ENCODE data around the gene FAM32A.
"Not testable (repeated sequence)": the region's sequence is repeated elsewhere in the genome, so short reads cannot be mapped to it uniquely, and the experiment has no call there.

The FAM32A gene

DNA sequence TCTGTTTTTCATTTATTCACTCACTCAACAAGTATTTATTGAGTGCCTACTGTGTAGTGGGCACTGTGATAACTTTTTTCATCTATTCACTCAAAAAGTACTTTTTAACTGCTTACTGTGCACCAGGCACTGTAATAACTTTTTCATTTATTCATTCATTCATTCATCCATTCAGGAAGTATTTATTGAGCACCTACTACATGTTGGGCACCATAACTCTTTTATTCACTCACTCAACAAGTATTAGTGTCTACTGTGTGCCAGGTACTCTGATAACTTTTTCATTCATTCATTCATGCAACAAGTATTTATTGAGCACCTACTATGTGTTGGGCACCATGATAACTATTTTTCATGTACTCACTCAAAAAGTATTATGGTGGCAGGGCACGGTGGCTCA, 18.8 kb upstream of the FAM32A start:
- no peak for DNase-seq

DNA sequence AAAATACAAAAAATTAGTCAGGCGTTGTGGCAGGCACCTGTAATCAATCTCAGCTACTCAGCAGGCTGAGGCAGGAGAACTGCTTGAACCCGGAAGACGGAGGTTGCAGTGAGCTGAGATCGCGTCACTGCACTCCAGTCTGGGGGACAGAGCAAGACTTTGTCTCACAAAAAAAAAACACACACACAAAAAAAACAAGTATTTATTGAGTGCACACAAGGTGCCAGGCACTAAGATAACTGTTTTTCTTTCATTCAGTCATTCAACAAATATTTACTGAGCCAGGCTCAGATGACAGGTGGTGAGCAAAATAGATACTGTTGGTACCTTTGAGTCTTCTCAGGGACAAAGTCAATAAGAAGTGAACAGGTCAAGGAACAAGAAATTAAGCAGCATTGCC, 18.2 kb upstream of the FAM32A start:
- no peak for DNase-seq

DNA sequence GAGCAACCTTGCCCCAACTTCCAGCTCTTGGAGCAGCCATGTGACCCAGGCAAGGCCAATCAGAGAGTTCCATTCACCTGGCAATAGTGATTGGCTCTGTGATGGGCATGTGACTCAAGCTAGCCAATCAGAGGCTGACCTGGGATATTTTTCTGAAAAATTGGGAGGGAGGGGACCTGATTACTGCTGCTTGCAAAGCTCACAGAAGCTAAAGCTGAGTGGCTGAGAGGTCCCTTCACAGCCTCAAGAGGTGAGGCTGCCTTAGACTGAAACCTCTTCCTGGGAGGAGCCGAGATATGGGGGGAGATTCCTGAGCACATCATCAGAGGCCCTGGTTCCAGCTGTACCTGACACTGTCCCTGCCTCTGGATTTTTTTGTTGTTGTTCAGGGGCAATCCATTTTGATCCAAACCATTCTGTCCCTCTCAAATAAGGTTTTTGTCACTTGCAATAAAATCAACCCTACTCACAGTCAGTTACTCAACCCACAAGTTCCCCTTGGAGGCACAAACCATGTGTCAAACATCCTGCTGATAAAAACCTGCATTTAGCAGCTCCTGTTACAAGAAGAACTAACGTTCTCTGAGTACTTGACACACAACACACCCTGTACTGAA, 16.6 kb upstream of the FAM32A start:
- no peak for DNase-seq

DNA sequence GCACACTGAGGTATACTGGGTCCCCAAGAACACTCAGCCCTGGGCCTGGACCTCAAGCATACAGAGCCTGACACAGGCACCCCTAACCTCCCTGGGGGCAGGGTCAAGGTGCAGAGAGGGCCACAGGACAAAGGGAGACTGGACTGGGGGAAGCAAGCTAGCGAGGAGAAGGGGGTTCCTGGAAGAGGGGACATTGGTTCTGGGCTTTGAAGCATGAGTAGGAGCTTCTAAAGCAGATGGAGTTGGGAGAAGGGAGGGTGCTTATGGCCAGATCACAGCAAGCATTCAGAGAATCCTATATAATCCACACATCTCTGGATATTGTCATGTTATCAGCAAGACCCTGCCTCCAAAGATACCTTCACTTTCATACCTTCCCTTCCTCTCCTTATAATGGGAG, 15.1 kb upstream of the FAM32A start:
- no peak for DNase-seq

DNA sequence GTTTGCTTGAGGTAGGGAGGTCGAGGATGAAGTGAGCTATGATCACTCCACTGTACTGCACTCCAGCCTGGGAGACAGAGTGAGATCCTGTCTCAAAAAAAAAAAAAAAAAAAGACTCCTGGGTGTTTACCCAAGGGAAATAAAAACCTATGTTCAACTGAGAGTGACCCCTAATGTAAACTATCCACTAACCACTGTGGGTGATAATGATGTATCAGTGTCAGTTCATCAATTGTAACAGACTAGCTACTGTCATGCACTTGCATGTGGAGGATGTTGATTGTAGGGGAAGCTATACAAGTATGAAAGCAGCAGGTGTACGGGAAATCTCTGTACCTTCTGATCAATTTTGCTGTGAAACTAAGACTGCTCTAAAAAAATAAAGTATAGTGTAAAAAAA, 9.3 kb upstream of the FAM32A start:
- DNase-seq = no peak

DNA sequence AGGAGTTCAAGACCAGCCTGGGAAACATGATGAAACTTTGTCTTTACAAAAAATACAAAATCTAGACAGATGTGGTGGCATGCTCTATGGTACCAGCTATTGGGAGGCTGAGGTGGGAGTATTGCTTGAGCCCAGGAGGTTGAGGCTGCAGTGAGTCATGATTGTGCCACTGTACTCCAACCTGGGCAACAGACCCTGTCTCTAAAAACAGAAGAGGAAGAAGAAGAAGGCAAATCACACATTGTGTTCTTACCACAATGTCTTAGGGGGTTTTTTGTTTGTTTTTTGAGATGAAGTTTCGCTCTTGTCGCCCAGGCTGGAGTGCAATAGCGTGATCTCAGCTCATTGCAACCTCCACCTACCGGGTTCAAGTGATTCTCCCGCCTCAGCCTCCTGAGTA, 6.3 kb upstream of the FAM32A start:
- not testable (repeated sequence) for DNase-seq

DNA sequence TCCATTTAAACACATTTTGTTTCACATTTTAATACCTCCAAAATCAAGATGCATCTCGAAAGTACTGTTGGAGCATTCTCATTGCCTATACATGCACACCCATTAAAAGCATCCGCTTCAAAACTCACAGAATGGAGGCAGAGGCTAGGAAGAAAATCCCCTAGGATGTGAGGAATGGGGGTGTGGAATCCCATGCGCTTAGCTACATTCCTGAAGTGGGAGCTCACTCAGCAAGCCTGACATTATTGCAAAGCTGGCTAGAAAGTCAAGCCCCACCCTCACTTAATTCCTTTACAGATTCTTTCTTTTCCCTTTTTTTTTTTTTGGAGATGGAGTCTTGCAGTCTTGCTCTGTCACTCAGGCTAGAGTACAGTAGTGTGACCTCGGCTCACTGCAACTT, 4.6 kb upstream of the FAM32A start:
- no peak for DNase-seq

DNA sequence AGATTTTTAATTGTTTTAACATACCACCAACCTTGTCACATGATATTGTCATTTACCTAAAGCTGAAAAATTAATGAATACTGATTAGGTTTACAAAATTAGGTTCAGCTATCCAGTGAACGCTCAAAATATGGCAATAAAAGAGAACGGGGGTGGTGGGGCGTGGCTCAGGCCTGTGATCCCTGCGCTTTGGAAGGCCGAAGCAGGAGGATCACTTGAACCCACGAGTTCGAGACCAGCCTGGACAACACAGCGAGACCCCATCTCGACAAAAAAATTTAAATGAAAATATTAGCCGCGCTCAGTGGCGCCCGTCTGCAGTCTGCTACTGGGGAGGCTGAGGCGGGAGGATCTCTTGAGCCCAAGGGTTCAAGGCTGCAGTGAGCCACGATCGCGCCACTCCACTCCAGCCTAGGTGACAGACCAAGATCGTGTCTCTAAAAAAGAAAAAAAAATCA, 516 bp upstream of the FAM32A start:
- DNase-seq = no peak

DNA sequence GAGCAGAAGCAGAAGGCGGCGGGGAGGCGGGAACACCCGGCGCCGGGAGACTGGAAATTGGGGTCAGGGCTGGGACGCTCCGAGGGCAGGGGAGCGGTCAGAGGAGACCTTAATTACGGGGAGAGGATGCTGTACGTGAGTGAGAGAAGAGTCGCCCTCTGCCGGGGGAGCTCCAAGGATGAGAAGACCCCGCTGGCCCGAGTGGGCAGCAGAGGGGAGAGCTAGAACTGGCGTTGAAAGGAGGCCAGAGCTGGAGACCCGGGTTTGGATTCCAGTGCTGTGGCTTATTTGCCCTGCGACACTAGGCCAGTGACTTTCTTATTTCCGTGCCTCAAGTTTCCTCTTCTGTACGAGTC, 536 bp downstream of the FAM32A start:
- peak; percentile 83 for DNase-seq

DNA sequence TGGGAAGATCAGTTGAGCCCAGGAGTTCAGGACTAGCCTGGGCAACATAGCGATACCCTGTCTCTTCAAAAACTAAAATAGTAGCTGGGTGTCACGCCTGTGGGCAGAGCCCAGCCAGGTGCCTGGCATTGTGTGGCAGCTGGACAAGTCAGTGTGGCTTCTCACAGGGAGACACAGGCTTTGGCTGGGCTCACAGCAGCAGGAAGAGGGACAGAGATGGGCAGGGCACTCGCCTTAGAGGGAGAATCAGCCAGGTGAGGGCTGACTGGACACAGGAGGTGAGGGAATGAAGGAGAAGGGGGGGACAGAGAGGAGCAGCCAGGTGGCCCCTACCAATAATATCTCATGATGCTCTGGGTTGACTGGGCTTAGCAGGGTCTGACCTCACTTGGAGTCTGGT, 3.3 kb downstream of the FAM32A start:
- no peak for DNase-seq

DNA sequence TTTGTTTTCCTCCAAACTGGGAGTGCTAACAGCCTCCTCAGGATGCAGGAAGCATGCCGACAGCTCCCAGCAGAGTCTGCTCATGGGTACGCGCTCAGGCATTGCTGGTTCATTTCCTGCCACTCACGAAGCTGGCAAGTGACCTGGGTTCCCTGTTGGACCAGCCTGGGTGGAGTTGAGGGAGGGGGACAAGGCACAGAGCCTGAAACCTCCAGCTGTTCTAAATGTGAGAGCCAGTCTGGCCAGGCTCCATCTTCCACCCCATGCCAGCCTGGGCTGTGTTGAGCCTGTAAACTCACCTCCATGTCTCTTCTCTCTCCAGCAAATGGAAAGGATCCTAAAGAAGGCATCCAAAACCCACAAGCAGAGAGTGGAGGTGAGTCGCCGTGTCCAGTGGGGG, 5.0 kb downstream of the FAM32A start:
- DNase-seq = no peak

DNA sequence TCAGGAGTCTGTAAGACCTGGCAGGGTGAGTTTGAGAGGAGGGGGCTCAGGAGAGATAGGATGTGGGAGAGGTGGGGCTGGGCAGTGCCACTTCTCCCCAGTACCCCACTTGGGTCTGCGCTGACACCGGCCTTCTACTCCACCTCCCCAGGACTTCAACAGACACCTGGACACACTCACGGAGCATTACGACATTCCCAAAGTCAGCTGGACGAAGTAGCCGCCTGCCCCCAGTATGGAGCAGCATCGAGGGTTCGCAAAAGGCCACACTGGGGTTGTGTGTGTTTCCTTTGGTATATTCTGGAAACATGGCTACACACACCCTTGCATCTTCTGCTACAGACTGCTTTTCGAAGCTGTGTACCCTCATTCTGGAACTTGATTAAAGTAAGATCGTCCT, 5.5 kb downstream of the FAM32A start:
- DNase-seq = no peak

DNA sequence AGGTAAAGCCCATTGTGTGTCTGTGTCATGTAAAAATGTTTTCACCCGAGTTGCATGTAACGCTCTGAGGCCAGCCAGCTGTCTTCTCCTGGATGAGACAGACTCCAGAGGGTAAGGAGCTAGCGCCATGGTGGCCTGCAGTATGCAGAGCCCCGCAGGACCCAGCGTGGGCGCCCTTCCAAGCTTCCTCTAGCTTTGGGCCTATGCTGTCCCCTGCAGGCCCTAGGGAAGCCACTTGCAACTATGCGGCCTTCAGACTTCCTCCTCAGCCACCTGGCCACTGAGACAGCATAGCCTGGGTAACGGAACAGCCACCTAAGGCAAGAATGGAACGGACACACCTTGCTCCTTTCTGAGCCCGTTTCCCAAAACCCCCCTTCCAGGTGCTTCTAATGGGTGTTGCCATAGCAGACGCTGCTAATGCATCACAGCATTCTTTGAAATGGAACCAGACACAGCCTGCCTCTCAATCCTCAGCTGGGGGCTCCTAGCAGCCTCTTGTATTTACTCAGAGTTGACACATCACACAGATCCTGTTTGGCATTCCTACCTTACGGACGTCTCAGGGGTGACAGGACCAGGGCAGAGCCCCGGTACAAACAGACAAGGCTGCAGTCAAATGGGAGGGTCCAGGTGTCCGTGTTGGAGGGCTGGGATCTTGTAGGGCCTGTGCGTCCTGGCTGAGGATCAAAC, 6.2 kb downstream of the FAM32A start:
- DNase-seq = no peak

DNA sequence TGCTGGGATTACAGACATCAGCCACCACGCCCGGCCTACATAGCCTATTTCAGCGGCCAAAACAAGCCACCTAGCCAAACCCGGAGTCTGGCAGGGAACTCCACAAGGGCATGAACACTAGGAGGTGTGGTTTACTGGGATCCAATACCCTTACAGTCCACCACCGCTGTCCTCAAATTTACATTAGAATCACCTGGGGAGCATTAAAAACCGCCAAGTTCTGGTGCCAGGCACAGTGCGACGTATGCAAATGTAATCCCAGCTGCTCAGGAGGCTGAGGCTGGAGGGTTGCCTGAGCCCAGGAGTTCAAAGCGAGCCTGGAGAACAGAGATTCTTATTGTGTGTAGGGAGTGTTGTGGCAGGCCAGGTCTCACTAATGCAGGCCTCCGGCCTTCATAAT, 8.3 kb downstream of the FAM32A start:
- DNase-seq = no peak

DNA sequence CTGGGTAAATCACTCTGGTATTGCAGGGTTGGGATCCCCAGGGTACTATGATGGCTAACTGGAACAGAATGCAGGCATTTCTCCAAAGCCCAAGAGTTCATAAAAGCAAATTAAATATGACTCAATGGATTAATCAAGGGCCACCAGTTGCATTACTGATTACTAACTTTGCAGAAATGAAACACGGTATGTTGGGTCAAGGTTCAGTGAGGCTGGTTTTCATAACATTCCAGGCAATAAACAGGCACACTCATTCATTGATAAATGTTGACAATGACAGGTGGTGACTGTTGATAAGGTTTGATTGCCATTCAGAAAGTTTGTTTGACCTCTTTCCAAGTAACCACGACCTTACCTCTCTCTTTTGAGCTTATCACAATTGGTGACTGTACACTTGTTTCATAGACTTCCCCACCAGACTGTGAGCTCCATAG, 12.0 kb downstream of the FAM32A start:
- no peak for DNase-seq

DNA sequence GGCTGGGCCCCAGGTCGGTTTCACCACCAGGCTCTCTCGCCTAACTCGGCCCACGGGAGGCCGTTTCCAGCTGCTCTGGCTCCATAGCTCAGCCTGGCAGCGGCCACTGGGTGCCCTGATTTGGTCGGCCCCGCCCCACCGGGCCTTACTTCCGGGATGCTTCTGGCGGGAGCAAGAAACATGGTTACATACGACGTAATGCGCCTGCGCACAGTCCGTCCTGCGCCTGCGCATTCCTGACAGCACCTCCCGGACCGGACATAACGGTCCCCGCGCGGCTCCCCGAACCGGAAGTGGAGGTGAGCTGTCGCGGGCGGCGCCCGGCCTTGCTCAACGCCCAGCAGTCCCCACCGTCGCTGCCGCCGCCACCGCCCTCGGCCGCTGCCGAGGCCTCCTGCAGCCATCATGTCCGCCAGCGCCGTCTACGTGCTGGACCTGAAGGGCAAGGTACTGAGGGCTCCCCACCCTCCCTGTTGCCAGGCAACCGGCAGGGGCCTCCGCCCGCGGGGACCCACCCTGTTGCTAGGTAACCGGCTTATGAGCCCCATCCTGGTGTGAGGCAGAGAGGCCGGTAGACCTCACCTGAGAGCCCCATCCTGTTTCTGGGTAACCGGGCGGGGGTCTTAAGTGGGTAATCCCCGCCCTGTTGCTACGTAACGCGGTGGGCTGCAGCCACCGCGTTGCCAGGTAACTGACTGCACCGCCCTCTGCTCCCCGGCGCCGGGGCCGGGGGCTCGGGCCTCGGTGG, 12.6 kb downstream of the FAM32A start, which contains the start of gene AP1M1:
TSS of gene AP1M1 (plus strand) at position 290 of the 748 bp plus-strand sequence. CDS start at position 406, 116 bp downstream.
- DNase-seq = peak; percentile 100

DNA sequence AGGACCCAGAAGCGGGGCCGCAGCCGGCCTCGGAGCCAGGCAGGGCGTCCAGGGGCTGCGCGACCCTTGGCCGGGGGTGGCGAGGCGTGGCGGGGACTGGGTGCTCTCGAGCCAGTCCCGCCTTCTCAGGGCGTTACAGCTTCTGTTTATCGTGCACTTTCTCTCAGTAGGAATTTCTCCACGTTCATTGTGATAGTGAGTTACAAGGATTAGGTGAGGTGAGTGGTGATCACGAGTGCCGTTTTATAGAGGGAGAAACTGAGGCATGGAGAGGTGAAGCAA, 13.1 kb downstream of the FAM32A start:
- no peak for DNase-seq

DNA sequence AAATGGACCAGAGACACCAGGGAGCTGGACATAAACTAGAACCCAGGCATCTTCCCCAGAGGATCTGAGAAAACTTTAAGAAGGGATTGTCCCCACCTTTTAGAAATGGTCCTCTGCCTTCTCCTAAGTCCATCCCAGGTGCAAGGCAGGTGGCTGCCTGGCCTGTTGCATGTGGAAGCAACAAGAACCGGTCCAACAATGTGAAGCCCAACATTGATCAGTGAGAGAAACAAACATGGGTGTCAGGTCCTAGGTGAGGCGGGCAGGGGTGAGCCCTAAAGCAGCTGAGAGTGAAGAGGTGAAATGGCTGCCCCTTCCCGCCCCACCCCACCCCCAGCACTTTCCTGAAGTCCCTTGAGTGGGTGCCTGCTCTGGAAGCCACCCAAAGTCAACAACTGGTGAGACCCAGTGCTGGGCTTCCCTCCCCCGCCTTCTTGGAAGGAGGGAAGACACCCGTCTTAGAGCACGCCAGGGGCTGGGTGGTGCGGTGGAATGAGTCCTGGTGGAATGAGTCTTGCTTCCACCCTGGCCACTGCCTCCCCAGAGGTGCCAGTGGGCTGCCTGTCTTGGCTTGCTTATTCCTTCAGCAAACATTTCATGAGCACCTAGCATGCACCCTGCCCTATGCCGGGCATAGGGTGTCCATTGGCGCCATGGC, 14.2 kb downstream of the FAM32A start:
- DNase-seq = peak; percentile 58

DNA sequence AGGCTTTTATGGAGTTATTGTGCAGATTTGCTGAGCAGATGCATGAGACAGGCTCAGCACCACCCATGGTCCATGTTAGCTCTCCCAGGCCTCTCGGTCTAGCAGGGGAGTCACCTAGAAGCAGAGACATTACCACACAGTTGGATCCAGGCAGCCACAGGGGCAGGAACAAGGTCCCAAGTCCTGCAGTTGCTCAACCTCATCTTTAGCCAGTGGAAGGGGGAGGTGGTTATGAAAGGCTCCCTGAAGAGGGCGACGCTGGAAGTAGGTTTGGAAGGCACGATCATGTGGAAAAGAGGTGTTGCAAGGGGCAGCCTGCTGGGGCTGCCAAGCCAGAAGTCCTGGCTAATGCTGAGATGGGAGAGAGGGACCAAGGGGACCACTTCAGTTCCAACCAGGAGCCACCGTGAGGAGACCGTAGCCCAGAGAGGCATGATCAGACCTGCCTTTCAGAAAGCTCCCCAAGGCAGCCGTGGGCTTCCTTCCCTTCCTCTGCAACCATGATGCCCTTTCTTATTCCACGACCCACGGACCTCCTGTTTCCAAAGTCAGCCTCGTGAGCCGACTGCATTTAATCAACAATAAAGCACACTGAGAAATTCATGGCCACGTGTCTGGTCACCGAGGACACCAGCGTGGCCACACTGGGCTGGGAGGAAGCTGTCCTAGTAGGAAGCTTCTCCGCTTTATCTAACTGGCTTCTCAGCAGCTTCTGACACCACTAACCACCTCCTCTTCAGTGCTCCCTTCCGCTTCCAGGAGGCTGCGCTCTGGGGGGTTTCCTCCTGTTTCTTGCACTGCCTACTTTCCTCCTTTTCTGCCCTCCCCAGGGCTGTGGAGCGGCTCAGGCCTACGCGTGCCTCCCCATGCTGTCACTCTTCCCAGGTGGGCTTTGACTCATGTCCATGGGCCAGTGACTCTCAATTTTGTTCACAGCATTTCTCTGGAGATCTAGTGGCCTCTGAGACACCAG, 15.1 kb downstream of the FAM32A start:
- peak; percentile 54 for DNase-seq

DNA sequence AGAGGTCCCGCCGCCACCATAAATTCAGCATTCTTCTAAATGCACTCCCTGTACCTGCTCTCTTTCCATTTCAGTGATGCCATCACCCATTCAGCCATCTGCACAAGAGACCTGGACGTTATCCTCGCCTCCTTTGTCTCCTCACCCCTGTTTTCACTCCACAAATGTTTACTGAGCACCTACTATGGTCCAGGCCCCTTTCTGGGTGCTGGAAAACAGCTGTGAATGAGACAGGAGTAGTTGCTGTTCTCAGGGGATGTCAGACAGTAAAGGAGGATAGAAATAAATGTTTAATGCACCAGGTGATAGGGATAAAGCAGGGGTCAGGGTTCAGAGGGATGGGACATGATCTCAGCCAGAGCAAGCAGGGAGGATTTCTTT, 15.8 kb downstream of the FAM32A start:
- DNase-seq = no peak

DNA sequence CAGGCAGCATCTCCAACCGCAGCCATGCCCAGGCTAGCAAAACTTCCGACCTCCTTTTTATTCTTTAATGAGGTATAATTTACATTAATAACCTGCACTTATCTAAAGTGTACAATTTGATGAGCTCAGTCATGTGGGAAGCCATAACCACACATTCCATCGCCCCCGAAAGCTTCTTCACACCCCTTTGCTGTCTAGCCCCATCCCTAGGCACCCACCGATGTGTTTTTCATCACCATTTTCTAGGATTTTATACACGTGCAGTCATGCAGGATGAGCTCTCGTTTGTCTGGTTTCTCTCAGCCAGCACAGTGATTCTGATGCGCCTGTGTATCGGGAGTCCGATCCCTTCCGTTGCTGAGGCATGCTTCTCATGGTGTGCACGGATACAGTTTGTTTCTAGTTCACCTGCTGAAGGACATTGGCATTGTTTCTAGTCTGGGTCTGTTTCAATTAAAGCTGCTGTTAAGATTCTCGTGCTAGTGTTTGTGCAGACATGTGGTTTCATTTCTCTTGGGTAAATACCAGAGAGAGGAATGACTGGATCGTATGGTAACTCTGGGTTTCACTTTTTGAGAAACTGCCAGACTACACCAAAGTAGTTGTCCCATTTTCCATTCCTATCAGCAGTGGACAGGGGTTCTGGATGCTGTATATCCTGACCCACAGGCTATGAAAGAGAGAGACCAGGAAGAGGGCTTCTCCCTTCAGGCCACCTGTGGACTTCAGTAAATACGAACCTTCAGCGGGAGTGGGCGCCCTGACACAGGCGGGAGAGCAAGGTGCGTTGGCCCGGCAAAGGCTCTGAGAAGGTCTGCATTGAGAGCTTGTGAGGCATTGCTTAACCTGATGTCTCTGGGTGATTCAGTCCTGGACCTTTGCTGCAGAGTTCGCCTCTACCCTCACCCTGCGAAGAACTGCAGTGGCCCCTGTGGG, 17.4 kb downstream of the FAM32A start:
- DNase-seq = no peak

All from activated effector memory CD4-positive, alpha-beta T cell treated with anti-CD3 and anti-CD28 coated beads, Interleukin-2, amount 50 U/mL, for 16 hours (primary cell).